NCI-H1694 treated with DMSO at 0.1 percent for 48 hours (cell line): ENCODE data around the gene MTCL1.

Experiments
- DNase-seq: peaks from one replicate; lab custom pipeline; 2025; lab: John Stamatoyannopoulos, UW

Gene MTCL1

GRCh38 chr18:8713691-8714090, 8.3 kb downstream of the MTCL1 start:
- DNase-seq = no peak

GRCh38 chr18:8715599-8715998, 10.2 kb downstream of the MTCL1 start:
- no peak for DNase-seq

- no peak for DNase-seq
These were observed 11.8 kb downstream of the MTCL1 start for GRCh38 chr18:8717011-8717770.

- no peak for DNase-seq
These were observed 13.1 kb downstream of the MTCL1 start for GRCh38 chr18:8718401-8718913.

- no peak for DNase-seq
These were observed 13.8 kb downstream of the MTCL1 start for GRCh38 chr18:8719192-8719591.

GRCh38 chr18:8720141-8720540, 14.8 kb downstream of the MTCL1 start:
- DNase-seq = no peak

GRCh38 chr18:8721094-8721669, 15.8 kb downstream of the MTCL1 start:
- no peak for DNase-seq

GRCh38 chr18:8721716-8722115, 16.4 kb downstream of the MTCL1 start:
- DNase-seq = no peak

- no peak for DNase-seq
These were observed 17.8 kb downstream of the MTCL1 start for GRCh38 chr18:8722946-8723820.

- no peak for DNase-seq
These were observed 19.1 kb downstream of the MTCL1 start for GRCh38 chr18:8724452-8724851.

- no peak for DNase-seq
These were observed 20.9 kb downstream of the MTCL1 start for GRCh38 chr18:8726281-8726680.

GRCh38 chr18:8726963-8727705, 21.8 kb downstream of the MTCL1 start:
- DNase-seq = no peak

- DNase-seq = no peak
These were observed 24.9 kb downstream of the MTCL1 start for GRCh38 chr18:8730080-8730827.

GRCh38 chr18:8732442-8733360, 27.3 kb downstream of the MTCL1 start:
- no peak for DNase-seq

GRCh38 chr18:8734496-8734895, 29.1 kb downstream of the MTCL1 start:
- DNase-seq = no peak

GRCh38 chr18:8735274-8735673, 29.9 kb downstream of the MTCL1 start:
- no peak for DNase-seq

GRCh38 chr18:8741117-8741516, 35.8 kb downstream of the MTCL1 start:
- no peak for DNase-seq

- DNase-seq = peak; percentile 66
These were observed 36.2 kb downstream of the MTCL1 start for GRCh38 chr18:8741532-8741931.

- no peak for DNase-seq
These were observed 37.3 kb downstream of the MTCL1 start for GRCh38 chr18:8742387-8743361.
